Endothelial cell of umbilical vein (primary cell): ENCODE results near the gene LZTS2. TPM values are rescaled to one million over a fixed set of nuclear protein-coding genes. Genes with fewer than 3 reads are reported as not detected.

Experiments used
- BruUV-seq: library from RNA; stranded (reverse); fragments of 400-500 nt; replicated peaks from 2 replicates; lab custom pipeline; 2021; lab: Mats Ljungman, UMichigan
- CTCF ChIA-PET: fragments of 300-600, 350-600 bp; sonication (Branson Sonifier 250); formaldehyde crosslinking; loops from one replicate; lab custom pipeline; 2021; ENCODE audit warnings: antibody characterized with exemption, inconsistent platforms; lab: Charles Lee
- POLR2A ChIA-PET: fragments of 300-600, 350-600 bp; sonication (Branson Sonifier 250); formaldehyde crosslinking; loops from one replicate; lab custom pipeline; 2021; ENCODE audit warnings: antibody characterized with exemption, inconsistent platforms; lab: Charles Lee
- DNase-seq: peaks from one replicate; pipeline ENCODE4 v3.0.0-alpha.2; 2011; ENCODE audit warnings: low read depth, low spot score
- FAIRE-seq: peaks from 2 replicates; lab custom pipeline; 2011; peaks lifted over from hg19 to GRCh38; lab: Jason Lieb, UNC
- H2AFZ ChIP-seq: 2 replicates; pipeline ENCODE4 v1.6.0; 2012; ENCODE audit warnings: low read depth, low read length, control low read depth, inconsistent platforms
- H3K27ac ChIP-seq: 2 replicates; pipeline ENCODE4 v1.5.1; 2011; ENCODE audit warnings: low read depth, mild to moderate bottlenecking, control low read depth, low read length, moderate library complexity; ENCODE audit not compliant: insufficient read depth
- H3K27me3 ChIP-seq, 2 experiments: 2 replicates each; pipeline versions ENCODE4 v1.6.0 to v1.6.1; 2011; ENCODE audit warnings: low read length in 2 of 2, mixed read lengths in 1 of 2; ENCODE audit not compliant: control insufficient read depth in 2 of 2, insufficient read depth in 2 of 2
- H3K36me3 ChIP-seq, 2 experiments: 2 replicates in 1 of 2; 3 replicates in 1 of 2; pipeline ENCODE4 v1.5.1; 2011; ENCODE audit warnings: low read length in 2 of 2, mild to moderate bottlenecking in 1 of 2, moderate library complexity in 1 of 2; ENCODE audit not compliant: control insufficient read depth in 2 of 2, insufficient read depth in 2 of 2; ENCODE audit errors: extremely low read depth in 1 of 2
- H3K4me1 ChIP-seq: 3 replicates; pipeline ENCODE4 v1.5.1; 2011; ENCODE audit warnings: mild to moderate bottlenecking, low read length; ENCODE audit not compliant: control insufficient read depth, insufficient read depth; ENCODE audit errors: extremely low read depth
- H3K4me2 ChIP-seq: 2 replicates; pipeline ENCODE4 v1.6.1; 2011; ENCODE audit warnings: low read length, control low read depth, mixed read lengths; ENCODE audit not compliant: insufficient read depth
- H3K4me3 ChIP-seq, 3 experiments: fragments of 200-600 bp in 1 of 3; sonication (generic), shearing (Covaris generic) in 1 of 3; replicated peaks in 1 of 3; 2 replicates each; pipeline ENCODE4 v1.5.1; 2011 to 2016; ENCODE audit warnings: control low read depth in 3 of 3, low read length in 3 of 3, mild to moderate bottlenecking in 2 of 3, inconsistent platforms in 1 of 3, low read depth in 1 of 3, moderate library complexity in 1 of 3; ENCODE audit not compliant: insufficient read depth in 1 of 3
- H3K79me2 ChIP-seq: 2 replicates; pipeline ENCODE4 v1.6.0; 2012; ENCODE audit warnings: low read length, inconsistent platforms; ENCODE audit not compliant: control insufficient read depth, insufficient read depth
- H3K9ac ChIP-seq: replicated peaks from 2 replicates; pipeline ENCODE3; 2011; ENCODE audit warnings: low read length, control low read depth; ENCODE audit not compliant: insufficient read depth; ENCODE audit errors: extremely low read depth
- H3K9me1 ChIP-seq: replicated peaks from 3 replicates; pipeline ENCODE4 v1.6.0; 2011; ENCODE audit warnings: mild to moderate bottlenecking, low read length; ENCODE audit not compliant: control insufficient read depth, insufficient read depth; ENCODE audit errors: extremely low read depth
- H3K9me3 ChIP-seq: replicated peaks from 2 replicates; pipeline ENCODE4 v1.5.1; 2012; ENCODE audit warnings: low read length, inconsistent platforms; ENCODE audit not compliant: control insufficient read depth, insufficient read depth
- H4K20me1 ChIP-seq: replicated peaks from 2 replicates; pipeline ENCODE3; 2011; ENCODE audit warnings: mild to moderate bottlenecking, low read length; ENCODE audit not compliant: control insufficient read depth, insufficient read depth; ENCODE audit errors: extremely low read depth
- CTCF ChIP-seq, 2 donors: IDR thresholded peaks; 1 replicate in 1 of 2; 2 replicates in 1 of 2; pipeline ENCODE4 v1.5.1; 2011; ENCODE audit warnings: low read length in 2 of 2, mild to moderate bottlenecking in 2 of 2, moderate library complexity in 2 of 2, control low read depth in 1 of 2, inconsistent platforms in 1 of 2, low read depth in 1 of 2; ENCODE audit not compliant: insufficient read depth in 1 of 2; ENCODE audit errors: extremely low read depth in 1 of 2
- EZH2 ChIP-seq: IDR thresholded peaks from 2 replicates; pipeline ENCODE4 v1.6.1; 2012; ENCODE audit warnings: borderline replicate concordance, low read depth, mild to moderate bottlenecking, moderate library complexity, low read length, inconsistent platforms; ENCODE audit not compliant: severe bottlenecking
- FOS ChIP-seq: IDR thresholded peaks from 2 replicates; pipeline ENCODE4 v1.6.1; 2011; ENCODE audit warnings: mild to moderate bottlenecking, low read length, moderate library complexity, borderline replicate concordance; ENCODE audit not compliant: insufficient read depth
- GATA2 ChIP-seq: IDR thresholded peaks from 2 replicates; pipeline ENCODE4 v1.7.0; 2011; ENCODE audit warnings: low read depth, mild to moderate bottlenecking, moderate library complexity, mixed read lengths, low read length; ENCODE audit not compliant: insufficient read length, insufficient read depth
- JUN ChIP-seq: IDR thresholded peaks from 2 replicates; pipeline ENCODE4 v1.6.1; 2011; ENCODE audit warnings: borderline replicate concordance, low read depth; ENCODE audit not compliant: insufficient read length, insufficient read depth
- MAX ChIP-seq: IDR thresholded peaks from 2 replicates; pipeline ENCODE4 v1.6.1; 2011; ENCODE audit not compliant: insufficient read depth, insufficient read length
- MYC ChIP-seq: IDR thresholded peaks from one replicate; pipeline ENCODE4 v1.6.1; 2011; ENCODE audit warnings: mild to moderate bottlenecking, low read depth, low read length
- POLR2A ChIP-seq: IDR thresholded peaks from 2 replicates; pipeline ENCODE4 v1.6.1; 2012; ENCODE audit warnings: low read depth, mild to moderate bottlenecking, control low read depth, low read length
- POLR2AphosphoS5 ChIP-seq: IDR thresholded peaks from 2 replicates; pipeline ENCODE4 v1.6.1; 2012; ENCODE audit warnings: low read depth, mild to moderate bottlenecking, control low read depth, low read length, moderate library complexity; ENCODE audit not compliant: insufficient read depth
- dilution Hi-C: fragments of 300-500 bp; cut with MboI; formaldehyde crosslinking; loops from one replicate; pipeline ENCODE4 v1.15.0; 2019; ENCODE audit warnings: low sequenced_read_pairs; ENCODE audit not compliant: extremely low pct_ligation_motif_present
- intact Hi-C: fragments of 100-400 bp; cut with micrococcal nuclease; formaldehyde crosslinking; loops from one replicate; pipeline ENCODE4 v1.10.0; 2022
- polyA plus RNA-seq, 4 experiments: library from polyadenylated mRNA; depleted of rRNA in 3 of 4; stranded (reverse) in 3 of 4; unstranded in 1 of 4; fragments of >200 nt; gene quantifications; 2 replicates each; pipeline versions ENCODE4 v1.2.1 to v1.2.3, GENCODE V29; 2011 to 2012; ENCODE audit warnings: missing spikeins in 1 of 4
- total RNA-seq: library from RNA; stranded (reverse); gene quantifications from 2 replicates; pipeline ENCODE4 v1.2.3, GENCODE V29; 2021

Gene LZTS2
- total and polyA plus RNA-seq, 2 donors (not counting 3 experiments of a cell fraction or from before 2014, with no cell fraction given), result 70.8 to 79.5 TPM

DNA sequence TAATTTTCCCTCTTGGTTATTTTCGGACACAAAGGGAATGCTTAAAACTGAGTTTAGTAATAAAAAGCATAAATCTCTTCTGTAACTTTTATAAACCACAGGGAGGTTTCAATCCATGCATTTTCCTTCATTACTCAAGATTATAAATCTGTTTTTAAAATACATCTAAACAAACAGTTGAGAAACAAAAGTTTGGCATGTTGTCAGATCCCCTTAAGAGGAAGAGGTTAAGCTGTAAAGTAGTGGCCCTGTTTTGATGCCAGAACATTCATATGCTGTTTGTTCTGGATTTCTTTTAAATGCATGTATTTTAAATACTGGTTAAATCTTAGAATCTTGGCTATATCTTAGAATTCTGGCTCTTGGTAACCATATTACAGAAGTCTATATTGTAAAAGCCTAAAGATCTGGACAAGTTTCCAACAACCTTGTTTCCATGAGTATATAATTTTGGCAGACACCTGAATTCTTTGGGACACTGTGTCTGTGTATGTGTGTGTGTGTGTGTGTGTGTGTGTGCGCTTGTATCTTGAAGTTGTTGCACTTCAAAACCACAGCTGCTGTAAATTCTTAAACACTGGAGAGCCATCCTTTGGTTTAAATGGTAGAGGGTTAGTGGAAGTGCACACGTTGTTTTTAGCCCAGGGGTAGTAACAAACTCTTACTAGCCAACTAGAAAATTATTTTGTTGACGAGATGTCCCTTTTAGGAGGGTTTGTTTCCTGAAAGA lies 37.1 kb upstream of the LZTS2 start:
- TF ChIP-seq MYC, result no peak
- TF ChIP-seq EZH2, result no peak
- TF ChIP-seq FOS, result no peak
- no peak for TF ChIP-seq GATA2
- no peak for TF ChIP-seq CTCF (IDR thresholded peaks at IDR 0.05; ENCODE audit: extremely low read depth in 1 of 2, insufficient read depth in 1 of 2, low read depth in 1 of 2, low read length in 2 of 2)
- no peak for TF ChIP-seq MAX
- TF ChIP-seq POLR2A, result no peak
- no peak for TF ChIP-seq POLR2AphosphoS5
- TF ChIP-seq JUN, result no peak
- no peak for DNase-seq
- Histone ChIP-seq H3K4me2 (no peak overlapping the region), H3K27ac (no peak overlapping the region), H3K79me2 (no peaks in the 10 kb centered on the region), H3K27me3 (no peaks in the 10 kb centered on the region), H3K36me3 (peaks cover 6 to 13% of the 10 kb centered on the region in 2 experiments), H3K9me1 (no peaks in the 10 kb centered on the region), H4K20me1 (no peaks in the 10 kb centered on the region), H2AFZ (no peak overlapping the region), H3K4me3 (no peak overlapping the region), H3K9me3 (no peaks in the 10 kb centered on the region), H3K9ac (no peak overlapping the region), H3K4me1 (no peaks in the 10 kb centered on the region)
- CTCF ChIA-PET, result interaction anchor here (0.6 to 1.3 kb wide), 2 partner anchors 52 to 79 kb away, joined by 3 read pairs; no protein-coding TSS in a partner anchor
- intact Hi-C loops, result no loop called here
- BruUV-seq, result no TSS peak
- POLR2A ChIA-PET, result no interaction called here
- no peak for FAIRE-seq
- dilution Hi-C loops, result no loop called here
